GM12865 (cell line): ENCODE results near the gene CENPU.

Experiments
- DNase-seq: peaks from one replicate; pipeline ENCODE4 v3.0.0; 2010; ENCODE audit warnings: low read depth
- H3K4me3 ChIP-seq: 2 replicates; pipeline ENCODE4 v1.5.1; 2011; ENCODE audit warnings: mild to moderate bottlenecking, low read depth, low read length, control low read depth
- CTCF ChIP-seq: IDR thresholded peaks from 2 replicates; pipeline ENCODE4 v1.5.1; 2011; ENCODE audit warnings: low read length, control low read depth, low read depth, inconsistent platforms; ENCODE audit not compliant: insufficient read depth; ENCODE audit errors: missing control alignments

Gene CENPU

GRCh38 chr4:184713887-184714286 is 20.0 kb downstream of the CENPU start:
- DNase-seq, result no peak
- no peak overlapping the region for H3K4me3 ChIP-seq
- no peak for TF ChIP-seq CTCF

- no peak for TF ChIP-seq CTCF
- no peak for DNase-seq
- H3K4me3 ChIP-seq, result no peak overlapping the region
Measured at GRCh38 chr4:184712322-184712721, 21.6 kb downstream of the CENPU start.

DNA sequence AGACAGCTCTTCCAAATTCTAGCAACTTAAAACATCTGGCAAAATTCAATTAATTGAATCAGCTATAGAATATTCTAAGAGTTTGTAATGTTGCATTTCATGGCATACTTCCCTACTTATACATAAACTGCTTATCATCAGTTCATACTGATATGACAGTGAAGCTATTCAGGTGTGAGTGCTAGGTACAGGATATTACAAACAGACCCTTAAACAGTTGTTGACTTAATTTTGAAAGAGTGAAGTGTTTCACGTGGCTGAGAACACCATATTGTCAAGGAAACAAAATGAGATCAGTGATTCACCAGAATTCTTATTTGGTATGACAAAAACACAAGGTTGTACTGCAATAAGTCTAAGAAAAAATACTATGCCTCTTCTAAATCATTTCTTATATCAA is 27.4 kb downstream of the CENPU start:
- DNase-seq, result no peak
- no peak for TF ChIP-seq CTCF
- H3K4me3 ChIP-seq, result no peak overlapping the region

DNA sequence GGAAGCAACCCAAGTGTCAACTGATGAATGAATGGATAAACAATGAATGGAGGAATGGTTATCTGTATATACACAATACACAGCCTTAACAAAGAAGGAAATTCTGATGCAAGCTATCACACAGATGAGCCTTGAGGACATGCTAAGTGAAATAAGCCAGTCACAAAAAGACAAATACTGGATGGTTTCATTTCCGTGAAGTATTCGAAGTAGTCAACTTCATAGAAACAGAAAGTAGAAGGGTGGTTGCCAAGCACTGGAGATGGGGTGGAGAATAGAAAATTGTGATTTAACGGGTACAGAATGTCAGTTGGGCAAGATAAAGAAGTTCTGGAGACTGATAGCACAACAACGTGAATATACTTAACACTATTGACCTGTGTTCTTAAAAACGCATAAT is 28.2 kb downstream of the CENPU start:
- DNase-seq, result peak; percentile 45
- TF ChIP-seq CTCF, result no peak
- no peak overlapping the region for H3K4me3 ChIP-seq

DNA sequence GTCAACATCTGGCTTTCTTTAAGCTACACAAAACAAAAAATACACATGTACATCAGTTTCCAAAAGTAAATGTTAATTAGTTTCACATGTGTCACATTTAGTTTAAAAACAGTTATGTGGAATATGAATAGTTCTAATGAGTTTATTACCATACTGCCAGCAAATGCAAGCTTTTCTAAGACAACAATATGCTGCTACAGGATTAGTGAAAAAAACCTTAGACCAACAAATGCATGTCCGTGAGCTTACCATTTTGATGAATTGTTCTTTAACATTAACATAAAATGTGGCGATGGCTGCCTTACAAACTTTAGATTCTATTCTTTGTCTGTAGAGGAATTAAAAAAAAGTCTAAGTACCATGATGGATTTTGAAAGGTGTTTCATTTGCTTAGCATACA is 31.8 kb downstream of the CENPU start:
- H3K4me3 ChIP-seq, result no peak overlapping the region
- TF ChIP-seq CTCF, result no peak
- no peak for DNase-seq

DNA sequence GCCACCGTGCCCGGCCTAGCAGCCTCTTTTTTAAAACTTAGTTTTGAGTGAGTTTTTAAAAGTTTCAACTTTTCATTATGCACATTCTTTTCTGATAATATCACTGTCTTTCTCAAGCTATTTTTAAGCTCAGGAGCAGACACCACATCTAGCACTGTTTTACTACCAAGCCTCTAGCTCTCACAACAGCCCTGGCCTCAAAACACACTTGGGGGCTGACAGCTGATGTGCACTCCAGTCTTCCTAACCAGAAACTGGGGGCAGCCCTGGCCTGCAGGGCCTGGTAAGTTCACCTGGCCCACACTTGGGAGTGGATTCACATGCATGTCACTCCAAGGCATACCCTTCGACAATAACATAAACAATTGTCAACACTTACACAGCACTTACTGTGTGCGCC is 34.0 kb downstream of the CENPU start:
- H3K4me3 ChIP-seq, result no peak overlapping the region
- no peak for DNase-seq
- TF ChIP-seq CTCF, result no peak

DNA sequence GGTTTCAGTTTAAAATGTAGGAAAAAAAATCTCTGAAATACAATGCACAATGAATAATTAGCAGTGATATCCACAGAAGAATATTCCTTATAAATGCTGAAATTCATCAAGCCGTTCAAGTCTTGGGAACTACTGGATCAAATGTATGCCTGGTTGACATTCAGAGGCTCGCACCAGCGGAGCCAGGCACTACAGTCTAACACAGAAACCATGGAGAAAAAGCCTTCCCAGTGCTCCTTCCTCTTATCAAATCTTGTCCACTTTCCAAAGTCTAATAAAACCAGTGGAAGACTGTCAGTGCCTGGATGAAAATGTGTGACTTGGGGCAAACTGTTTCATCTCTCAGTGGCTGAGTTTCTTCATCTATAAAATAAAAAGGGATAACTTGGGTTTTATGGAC is 35.9 kb downstream of the CENPU start:
- TF ChIP-seq CTCF, result no peak
- no peak overlapping the region for H3K4me3 ChIP-seq
- no peak for DNase-seq
